ENCODE measurements around the gene CAMK2N1. TPM values are rescaled to one million over a fixed set of nuclear protein-coding genes. Genes with fewer than 3 reads are reported as not detected.

Gene CAMK2N1
- total RNA-seq, 2 experiments from 2014 or later, result 0.29 to 0.44 TPM

DNA sequence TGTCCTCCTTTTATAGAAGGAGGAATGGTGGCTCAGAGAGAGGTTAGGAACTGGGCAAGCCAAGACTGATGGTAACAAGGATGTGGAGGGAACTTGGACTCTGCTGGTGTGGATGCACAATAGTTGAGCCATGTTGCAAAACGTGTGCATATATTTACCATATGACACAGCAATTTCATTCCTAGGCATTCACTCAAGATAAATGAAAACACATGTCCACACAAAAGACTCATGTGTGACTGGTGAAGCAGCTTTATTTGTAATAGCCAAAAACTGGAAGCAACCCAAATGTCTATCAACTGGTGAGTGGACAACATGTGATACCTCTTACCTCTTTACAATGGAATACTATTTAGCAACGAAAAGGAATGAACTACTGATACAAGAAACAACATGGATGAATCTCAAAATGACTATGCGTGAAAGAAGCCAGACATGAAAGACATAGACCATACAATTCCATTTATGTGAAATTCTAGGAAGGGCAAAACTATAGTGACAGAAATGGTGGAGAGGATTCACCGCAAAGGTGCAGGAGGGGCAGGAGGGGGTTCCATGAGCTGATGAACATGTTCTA, 36.2 kb downstream of the CAMK2N1 start:
- ChIA-PET CTCF (no interaction called here), POLR2A (no interaction called here)
- no peaks in the 10 kb centered on the region for H3K4me1 Mint-ChIP-seq (ENCODE audit: low read depth)
- no peaks in the 10 kb centered on the region for H3K36me3 Mint-ChIP-seq (ENCODE audit: low read depth)
- ATAC-seq (no peak), DNase-seq (no peak)
- H3K27ac Mint-ChIP-seq, result no peak overlapping the region
- H3K4me3 Mint-ChIP-seq, result no peak overlapping the region
- H3K27me3 Mint-ChIP-seq (ENCODE audit: low read depth), result peaks cover 9% of the 10 kb centered on the region
- no peaks in the 10 kb centered on the region for H3K9me3 Mint-ChIP-seq (ENCODE audit: insufficient read depth)

DNA sequence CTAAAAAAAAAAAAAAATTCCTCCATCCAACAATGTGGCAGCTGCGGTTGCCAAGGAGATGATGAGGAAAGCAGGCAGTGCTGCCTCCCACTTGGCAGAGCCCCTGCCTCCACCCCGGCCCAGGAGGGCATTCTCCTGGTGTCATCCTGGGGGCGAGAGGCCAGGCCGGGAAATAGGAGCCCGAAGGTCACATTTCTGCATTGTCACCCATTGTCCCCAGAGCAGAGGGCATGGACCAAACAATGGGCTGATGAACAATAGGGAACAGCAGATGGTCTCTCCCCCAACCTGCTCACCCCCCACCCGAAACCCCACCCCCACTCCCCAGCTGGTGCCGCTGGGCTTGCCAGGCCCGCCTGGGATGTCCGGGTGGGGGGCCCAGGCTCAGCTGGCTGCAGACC, 37.3 kb downstream of the CAMK2N1 start:
- ChIA-PET POLR2A (no interaction called here), CTCF (no interaction called here)
- DNase-seq (no peak), ATAC-seq (no peak)
- no peaks in the 10 kb centered on the region for H3K9me3 Mint-ChIP-seq (ENCODE audit: insufficient read depth)
- H3K4me1 Mint-ChIP-seq (ENCODE audit: low read depth), result no peaks in the 10 kb centered on the region
- no peaks in the 10 kb centered on the region for H3K36me3 Mint-ChIP-seq (ENCODE audit: low read depth)
- H3K27ac Mint-ChIP-seq, result no peak overlapping the region
- no peak overlapping the region for H3K4me3 Mint-ChIP-seq
- H3K27me3 Mint-ChIP-seq (ENCODE audit: low read depth), result peaks cover 9% of the 10 kb centered on the region

DNA sequence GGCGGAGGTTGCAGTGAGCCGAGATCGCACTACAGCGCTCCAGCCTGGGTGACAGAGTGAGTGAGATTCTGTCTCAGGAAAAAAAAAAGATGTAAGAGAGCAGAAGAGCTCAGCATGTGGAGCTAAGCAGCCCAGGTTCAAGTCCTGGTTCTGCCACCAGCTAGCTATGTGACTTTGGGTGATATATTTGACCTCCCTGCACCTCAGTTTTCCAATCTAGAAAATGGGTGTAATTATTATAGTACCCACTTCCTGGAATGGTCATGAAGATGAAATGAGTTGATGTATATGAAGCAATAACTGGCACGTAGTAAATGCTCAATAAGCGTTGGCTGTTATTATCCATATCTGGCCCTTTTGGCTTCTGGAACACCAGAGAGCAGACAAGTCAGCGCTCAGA, 38.2 kb downstream of the CAMK2N1 start:
- H3K4me3 Mint-ChIP-seq, result no peak overlapping the region
- ChIA-PET POLR2A (no interaction called here), CTCF (no interaction called here)

DNA sequence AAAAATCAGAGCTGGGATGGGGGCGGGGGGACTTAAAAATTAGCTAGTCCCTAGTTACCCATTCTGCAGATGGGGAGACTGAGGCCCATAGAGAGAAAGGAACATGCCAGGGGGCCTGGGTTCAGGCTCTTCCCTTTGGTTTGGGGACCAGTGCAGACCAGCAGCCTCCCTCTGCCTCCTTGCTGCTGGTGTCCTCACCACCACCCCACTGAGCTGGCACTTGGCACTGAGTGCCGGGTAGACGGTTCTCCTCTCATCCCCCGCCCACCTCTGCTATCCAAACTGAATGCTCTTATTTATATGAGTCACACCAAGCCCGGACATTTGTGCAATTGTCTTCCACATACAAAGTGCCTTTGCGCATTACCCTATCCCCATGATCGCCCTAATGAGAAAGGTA, 39.2 kb downstream of the CAMK2N1 start:
- no peak overlapping the region for H3K4me3 Mint-ChIP-seq
- POLR2A ChIA-PET, result no interaction called here

More for the DNA sequence above, 38.2 kb downstream of the CAMK2N1 start:
- DNase-seq, result no peak
- Mint-ChIP-seq H3K4me1 (ENCODE audit: low read depth) (no peaks in the 10 kb centered on the region), H3K27ac (no peak overlapping the region), H3K9me3 (ENCODE audit: insufficient read depth) (no peaks in the 10 kb centered on the region), H3K27me3 (ENCODE audit: low read depth) (peaks cover 9% of the 10 kb centered on the region), H3K36me3 (ENCODE audit: low read depth) (no peaks in the 10 kb centered on the region)
- no peak for ATAC-seq

DNA sequence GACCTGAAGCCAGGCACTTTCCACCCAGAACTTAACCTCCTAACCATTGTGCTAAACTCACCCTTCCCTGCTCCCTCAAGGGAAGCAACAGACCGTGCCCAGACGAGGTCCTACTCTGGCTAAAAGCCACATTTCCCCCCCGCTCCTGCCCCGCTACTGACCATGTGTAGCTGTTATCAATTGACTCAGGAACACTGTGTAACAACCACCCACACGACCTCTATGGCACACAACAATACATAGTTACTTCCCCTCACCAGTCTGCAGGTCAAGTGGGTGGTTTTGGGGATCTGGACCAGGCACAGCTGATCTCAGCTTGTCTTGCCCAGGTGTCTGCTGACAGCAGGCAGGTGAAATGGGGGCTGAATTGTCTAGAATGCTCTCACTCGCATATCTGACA, 40.1 kb downstream of the CAMK2N1 start:
- Mint-ChIP-seq H3K36me3 (ENCODE audit: low read depth) (no peaks in the 10 kb centered on the region), H3K27me3 (ENCODE audit: low read depth) (peaks cover 9% of the 10 kb centered on the region), H3K4me3 (no peak overlapping the region), H3K9me3 (ENCODE audit: insufficient read depth) (no peaks in the 10 kb centered on the region), H3K4me1 (ENCODE audit: low read depth) (no peaks in the 10 kb centered on the region), H3K27ac (no peak overlapping the region)
- POLR2A ChIA-PET, result no interaction called here
- no peak for ATAC-seq
- CTCF ChIA-PET, result no interaction called here
- no peak for DNase-seq

More for the DNA sequence above, 39.2 kb downstream of the CAMK2N1 start:
- H3K27ac Mint-ChIP-seq, result no peak overlapping the region
- CTCF ChIA-PET, result interaction anchor here (0.7 kb wide), 1 partner anchor 16 kb away, joined by 3 read pairs; no protein-coding TSS in a partner anchor
- DNase-seq, result no peak
- peaks cover 9% of the 10 kb centered on the region for H3K27me3 Mint-ChIP-seq (ENCODE audit: low read depth)
- H3K9me3 Mint-ChIP-seq (ENCODE audit: insufficient read depth), result no peaks in the 10 kb centered on the region
- H3K36me3 Mint-ChIP-seq (ENCODE audit: low read depth), result no peaks in the 10 kb centered on the region
- ATAC-seq, result no peak
- H3K4me1 Mint-ChIP-seq (ENCODE audit: low read depth), result no peaks in the 10 kb centered on the region

DNA sequence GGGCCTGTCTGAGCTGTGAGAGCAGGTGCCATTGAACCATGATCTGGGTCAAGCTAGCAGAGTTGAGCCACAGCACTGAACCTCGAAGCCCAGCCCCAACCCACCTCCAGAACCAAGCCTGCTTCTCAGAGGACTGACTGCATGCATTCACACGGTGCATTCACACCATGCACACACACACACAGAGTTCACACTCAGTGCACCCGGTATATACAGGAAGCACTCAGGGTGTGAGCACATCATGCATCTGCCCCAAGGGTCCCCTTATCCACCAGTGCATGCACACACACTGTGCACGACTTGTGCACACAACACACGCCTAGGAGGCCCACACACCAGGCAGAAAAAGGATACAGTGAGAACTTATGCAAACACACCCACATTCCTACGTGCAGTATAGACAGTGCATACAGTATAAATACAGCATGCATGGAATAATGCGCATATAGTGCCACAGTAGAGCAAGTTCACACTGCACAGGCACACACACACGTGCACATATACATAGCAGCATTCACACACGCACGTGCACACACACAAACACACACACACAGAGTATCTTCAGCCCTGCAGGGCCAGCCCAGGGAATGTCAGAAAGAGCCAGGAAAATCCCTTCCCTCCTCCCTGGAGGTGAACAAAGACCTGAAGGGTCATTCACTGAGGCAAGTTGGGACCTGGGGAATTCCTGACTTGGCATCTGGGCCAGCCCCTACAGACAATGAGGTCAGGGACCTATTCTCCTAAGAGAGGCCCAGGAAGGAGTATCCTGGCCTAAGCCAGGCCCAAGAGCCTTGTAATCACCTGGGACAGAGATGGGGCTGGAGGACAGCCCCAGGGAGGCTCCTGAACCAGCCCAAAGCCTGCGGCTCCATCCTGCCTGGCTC, 42.1 kb downstream of the CAMK2N1 start:
- Mint-ChIP-seq H3K4me3 (no peak overlapping the region), H3K27ac (no peak overlapping the region), H3K36me3 (ENCODE audit: low read depth) (no peaks in the 10 kb centered on the region), H3K27me3 (ENCODE audit: low read depth) (peaks cover 3% of the 10 kb centered on the region), H3K4me1 (ENCODE audit: low read depth) (no peaks in the 10 kb centered on the region), H3K9me3 (ENCODE audit: insufficient read depth) (no peaks in the 10 kb centered on the region)
- DNase-seq (no peak), ATAC-seq (no peak)
- ChIA-PET POLR2A (no interaction called here), CTCF (no interaction called here)

DNA sequence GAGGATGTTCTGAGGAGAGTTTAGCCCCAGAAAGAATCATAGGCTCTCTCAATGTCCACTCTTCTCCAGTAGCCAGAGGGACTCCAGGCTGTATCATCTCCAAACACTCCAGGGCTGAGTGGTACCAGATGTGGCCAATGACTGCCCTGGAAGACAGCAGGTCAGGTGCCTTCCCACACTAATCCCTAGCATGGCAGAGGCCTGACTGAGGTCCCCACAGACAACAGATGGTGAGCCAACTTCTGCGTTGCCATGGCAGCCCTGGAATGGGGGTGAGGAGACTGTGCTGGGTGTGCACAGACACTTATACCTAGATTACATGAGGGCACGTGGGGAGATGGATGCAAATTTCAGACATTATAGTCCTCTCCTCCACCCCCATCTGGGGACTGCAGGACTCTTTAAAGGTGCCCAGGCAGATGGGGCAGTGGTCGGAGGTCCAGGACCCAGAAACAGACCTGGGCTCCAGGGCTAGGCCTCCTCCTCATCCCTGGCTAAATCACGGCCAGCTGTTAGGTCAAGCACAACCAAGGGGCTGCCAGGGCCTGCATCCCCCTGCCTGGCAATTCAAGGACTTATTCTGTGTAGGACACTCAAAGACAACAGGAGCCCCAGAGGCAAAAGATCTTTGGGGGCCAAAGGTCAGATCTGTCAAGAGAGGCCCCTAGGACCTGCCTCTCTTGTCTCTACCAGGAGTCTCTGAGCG, 42.9 kb downstream of the CAMK2N1 start:
- H3K36me3 Mint-ChIP-seq (ENCODE audit: low read depth), result no peaks in the 10 kb centered on the region
- ChIA-PET POLR2A (no interaction called here), CTCF (no interaction called here)
- DNase-seq, result no peak
- no peaks in the 10 kb centered on the region for H3K9me3 Mint-ChIP-seq (ENCODE audit: insufficient read depth)
- no peak overlapping the region for H3K27ac Mint-ChIP-seq
- H3K4me3 Mint-ChIP-seq, result no peak overlapping the region
- H3K4me1 Mint-ChIP-seq (ENCODE audit: low read depth), result no peaks in the 10 kb centered on the region
- H3K27me3 Mint-ChIP-seq (ENCODE audit: low read depth), result peaks cover 3% of the 10 kb centered on the region
- no peak for ATAC-seq

DNA sequence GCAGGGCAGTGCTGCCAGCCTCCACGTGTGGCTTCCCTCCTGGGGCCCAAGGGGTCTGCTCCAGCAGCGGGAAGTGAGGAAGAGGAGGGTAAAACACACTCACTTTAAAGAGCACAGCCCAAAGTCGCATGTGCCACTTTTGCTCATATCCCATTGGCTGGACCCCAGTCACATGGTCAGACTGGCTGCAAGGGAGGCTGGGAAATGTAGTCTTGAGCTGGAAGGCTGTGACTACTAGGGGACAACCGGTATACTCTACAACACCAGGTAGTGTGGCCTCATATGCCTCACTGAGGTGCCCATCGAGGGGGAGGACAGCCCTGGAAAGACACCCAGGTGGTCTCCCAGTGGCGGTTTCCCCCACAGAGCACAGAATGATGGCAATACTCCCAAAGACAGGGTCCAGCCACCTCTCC, 45.2 kb downstream of the CAMK2N1 start:
- Mint-ChIP-seq H3K4me1 (ENCODE audit: low read depth) (no peaks in the 10 kb centered on the region), H3K27ac (no peak overlapping the region), H3K9me3 (ENCODE audit: insufficient read depth) (no peaks in the 10 kb centered on the region), H3K27me3 (ENCODE audit: low read depth) (no peaks in the 10 kb centered on the region), H3K36me3 (ENCODE audit: low read depth) (no peaks in the 10 kb centered on the region), H3K4me3 (no peak overlapping the region)
- peak; percentile 57 for DNase-seq
- ATAC-seq, result peak; percentile 57
- ChIA-PET POLR2A (no interaction called here), CTCF (no interaction called here)

DNA sequence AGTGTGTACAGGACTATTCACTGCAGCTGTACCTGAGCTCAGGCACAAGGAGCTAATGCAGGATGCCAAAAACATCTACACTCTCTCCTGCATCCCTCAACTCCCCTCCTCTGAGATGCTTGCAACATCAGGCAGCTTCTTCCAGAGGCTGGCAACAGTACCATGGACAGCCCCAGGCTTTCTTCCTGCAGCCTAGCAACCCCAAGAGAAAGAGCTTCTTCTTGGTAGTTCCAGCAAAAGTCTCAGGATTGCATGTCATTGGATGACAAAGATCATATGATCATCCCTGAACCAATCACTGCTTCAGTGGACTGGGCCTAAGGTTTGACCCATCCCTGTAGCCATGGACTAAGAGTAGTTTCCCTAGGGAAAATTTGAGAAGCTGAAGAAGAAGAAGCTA, 46.7 kb downstream of the CAMK2N1 start:
- POLR2A ChIA-PET, result no interaction called here
- ATAC-seq (no peak), DNase-seq (no peak)
- CTCF ChIA-PET, result interaction anchor here (1.2 kb wide), 1 partner anchor 8 kb away, joined by 6 read pairs; no protein-coding TSS in a partner anchor
- Mint-ChIP-seq H3K27ac (no peak overlapping the region), H3K27me3 (ENCODE audit: low read depth) (no peaks in the 10 kb centered on the region), H3K9me3 (ENCODE audit: insufficient read depth) (no peaks in the 10 kb centered on the region), H3K36me3 (ENCODE audit: low read depth) (no peaks in the 10 kb centered on the region), H3K4me3 (no peak overlapping the region), H3K4me1 (ENCODE audit: low read depth) (no peaks in the 10 kb centered on the region)

DNA sequence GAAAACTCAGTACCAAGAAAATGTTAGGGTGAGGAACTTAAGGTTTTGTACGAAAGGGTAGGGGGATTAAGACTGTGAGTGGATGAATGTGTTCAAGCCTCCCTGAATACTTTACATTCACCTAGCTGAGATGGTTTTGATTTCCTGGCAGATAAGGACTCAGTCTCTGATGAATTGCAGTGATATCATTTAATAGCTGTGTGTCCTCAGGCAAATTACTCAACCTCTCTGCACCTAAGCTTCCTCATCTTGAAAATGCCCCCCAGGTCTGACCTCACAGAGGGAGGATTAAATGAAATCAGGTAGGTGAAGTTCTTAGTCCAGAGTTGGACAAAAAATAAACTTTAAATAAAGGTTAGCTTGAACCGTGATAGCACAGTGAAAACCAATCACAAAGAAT, 48.4 kb downstream of the CAMK2N1 start:
- no peaks in the 10 kb centered on the region for H3K27me3 Mint-ChIP-seq (ENCODE audit: low read depth)
- ATAC-seq (no peak), DNase-seq (no peak)
- no peak overlapping the region for H3K4me3 Mint-ChIP-seq
- POLR2A ChIA-PET, result no interaction called here
- H3K9me3 Mint-ChIP-seq (ENCODE audit: insufficient read depth), result no peaks in the 10 kb centered on the region
- no peak overlapping the region for H3K27ac Mint-ChIP-seq
- CTCF ChIA-PET, result no interaction called here
- H3K4me1 Mint-ChIP-seq (ENCODE audit: low read depth), result no peaks in the 10 kb centered on the region
- H3K36me3 Mint-ChIP-seq (ENCODE audit: low read depth), result no peaks in the 10 kb centered on the region

DNA sequence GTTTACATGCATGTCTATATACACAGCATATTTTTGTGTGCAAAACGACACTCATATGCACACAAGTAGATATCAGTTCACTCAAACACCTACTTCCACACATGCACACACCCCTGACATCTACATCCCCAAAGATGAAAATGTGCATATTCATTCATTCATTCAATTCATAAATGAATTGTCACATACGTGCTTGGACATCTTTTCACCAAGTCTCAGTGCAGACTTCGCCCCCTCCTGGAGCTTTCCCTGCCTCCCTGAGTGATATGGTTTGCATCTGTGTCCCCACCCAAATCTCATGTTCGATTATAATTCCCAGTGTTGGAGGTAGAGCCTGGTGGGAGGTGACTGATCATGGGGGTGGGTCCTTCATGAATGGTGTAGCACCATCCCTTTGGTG, 53.1 kb downstream of the CAMK2N1 start:
- DNase-seq (no peak), ATAC-seq (no peak)
- ChIA-PET POLR2A (no interaction called here), CTCF (interaction anchor here (2.7 kb wide), 1 partner anchor 220 kb away, joined by 12 read pairs; no protein-coding TSS in a partner anchor)
- Mint-ChIP-seq H3K27me3 (ENCODE audit: low read depth) (peaks cover 16% of the 10 kb centered on the region), H3K4me1 (ENCODE audit: low read depth) (no peaks in the 10 kb centered on the region), H3K36me3 (ENCODE audit: low read depth) (no peaks in the 10 kb centered on the region), H3K27ac (no peak overlapping the region), H3K9me3 (ENCODE audit: insufficient read depth) (no peaks in the 10 kb centered on the region), H3K4me3 (no peak overlapping the region)
